NCI-H345 treated with DMSO at 0.1 percent for 48 hours (cell line): ENCODE data around the gene EDARADD.
"Not testable (repeated sequence)": the region's sequence is repeated elsewhere in the genome, so short reads cannot be mapped to it uniquely, and the experiment has no call there.

ENCODE experiments used
- DNase-seq: peaks from one replicate; lab custom pipeline; 2025; ENCODE audit not compliant: unreplicated experiment; lab: John Stamatoyannopoulos, UW

The EDARADD gene

GRCh38 chr1:236393681-236394481, at the start of gene EDARADD:
TSS of gene EDARADD (plus strand) at chr1:236394286. CDS start at chr1:236394445, 159 bp downstream.
- DNase-seq, result no peak

GRCh38 chr1:236345728-236346127, 48.4 kb upstream of the EDARADD start:
- DNase-seq, result no peak

- no peak for DNase-seq
Observed at GRCh38 chr1:236348071-236348470, 46.0 kb upstream of the EDARADD start.

- no peak for DNase-seq
Observed at GRCh38 chr1:236350308-236350707, 43.8 kb upstream of the EDARADD start.

GRCh38 chr1:236351875-236352573, 42.1 kb upstream of the EDARADD start:
- DNase-seq, result no peak

GRCh38 chr1:236352747-236353146, 41.3 kb upstream of the EDARADD start:
- DNase-seq, result not testable (repeated sequence)

GRCh38 chr1:236353813-236354212, 40.3 kb upstream of the EDARADD start:
- no peak for DNase-seq

GRCh38 chr1:236354330-236355147, 39.5 kb upstream of the EDARADD start:
- no peak for DNase-seq

GRCh38 chr1:236356141-236356540, 37.9 kb upstream of the EDARADD start:
- no peak for DNase-seq

GRCh38 chr1:236361909-236362590, 32.0 kb upstream of the EDARADD start:
- no peak for DNase-seq

GRCh38 chr1:236363237-236363636, 30.8 kb upstream of the EDARADD start:
- DNase-seq, result no peak

GRCh38 chr1:236365999-236366570, 28.0 kb upstream of the EDARADD start:
- no peak for DNase-seq

- DNase-seq, result not testable (repeated sequence)
Observed at GRCh38 chr1:236366681-236367080, 27.4 kb upstream of the EDARADD start.

GRCh38 chr1:236370420-236370819, 23.7 kb upstream of the EDARADD start:
- no peak for DNase-seq

- DNase-seq, result no peak
Observed at GRCh38 chr1:236371083-236371482, 23.0 kb upstream of the EDARADD start.

GRCh38 chr1:236377832-236378535, 16.1 kb upstream of the EDARADD start:
- no peak for DNase-seq

GRCh38 chr1:236381565-236382158, 12.4 kb upstream of the EDARADD start:
- no peak for DNase-seq

GRCh38 chr1:236388332-236388731, 5.8 kb upstream of the EDARADD start:
- no peak for DNase-seq

GRCh38 chr1:236389253-236389652, 4.8 kb upstream of the EDARADD start:
- DNase-seq, result no peak

GRCh38 chr1:236391008-236391407, 3.1 kb upstream of the EDARADD start:
- DNase-seq, result no peak
